A549 (cell line): ENCODE results near the gene IL6ST. TPM values are rescaled to one million over a fixed set of nuclear protein-coding genes. Genes with fewer than 3 reads are reported as not detected.

Source experiments
- ATAC-seq, 2 experiments: fragments of 200-7000 bp in 1 of 2; fragments of >200 bp in 1 of 2; cut with Nextera tagmentation in 1 of 2; cut with Tn5 transposase in 1 of 2; 3 replicates each; pipeline versions ENCODE4 v1.8.0 to v1.9.1; 2018 to 2020; ENCODE audit warnings: mild to moderate bottlenecking in 1 of 2, moderate library complexity in 1 of 2
- CTCF ChIA-PET: fragments of 300-600 bp; sonication (Branson Sonifier 250); formaldehyde crosslinking; extraction: SDS; loops from one replicate; lab custom pipeline; 2021; ENCODE audit warnings: antibody characterized with exemption, inconsistent platforms; lab: Yijun Ruan, JAX
- POLR2A ChIA-PET: fragments of 350-600 bp; formaldehyde crosslinking; extraction: SDS; loops from one replicate; lab custom pipeline; 2021; ENCODE audit warnings: antibody characterized with exemption, inconsistent platforms; lab: Yijun Ruan, JAX
- DNase-seq, 2 experiments: peaks; one replicate each; pipeline versions ENCODE4 v3.0.0 to v3.0.0-alpha.2; 2011 to 2016; ENCODE audit warnings: low read depth in 1 of 2, low spot score in 1 of 2
- FAIRE-seq: peaks from 2 replicates; lab custom pipeline; 2011; peaks lifted over from hg19 to GRCh38; lab: Jason Lieb, UNC
- H3K27ac ChIP-seq, 2 experiments: fragments of >200 bp; sonication (Bioruptor Twin); formaldehyde crosslinking; 3 replicates each; pipeline ENCODE4 v1.5.1; 2016 to 2017
- H3K4me1 ChIP-seq: fragments of >200 bp; sonication (Bioruptor Twin); formaldehyde crosslinking; 3 replicates; pipeline ENCODE4 v1.6.1; 2016
- H3K4me2 ChIP-seq: fragments of >200 bp; sonication (Bioruptor Twin); formaldehyde crosslinking; 3 replicates; pipeline ENCODE4 v1.6.1; 2016
- H3K4me3 ChIP-seq: fragments of >200 bp; sonication (Bioruptor Twin); formaldehyde crosslinking; 3 replicates; pipeline ENCODE4 v1.5.1; 2016
- H3K9me3 ChIP-seq: fragments of >200 bp; sonication (Bioruptor Twin); formaldehyde crosslinking; 3 replicates; pipeline ENCODE4 v1.6.1; 2016
- ATOH8 ChIP-seq: fragments of 250-450 bp; sonication (Bioruptor Pico); IDR thresholded peaks from 2 replicates; pipeline ENCODE4 v1.5.0; 2020; ENCODE audit warnings: low read depth, mild to moderate bottlenecking, moderate library complexity
- BCL3 ChIP-seq: fragments of >200 bp; sonication (Bioruptor Twin); formaldehyde crosslinking; IDR thresholded peaks from 3 replicates; pipeline ENCODE4 v1.6.1; 2016
- CEBPB ChIP-seq, 2 experiments: fragments of >200 bp in 1 of 2; sonication (Bioruptor Twin) in 1 of 2; formaldehyde crosslinking in 1 of 2; IDR thresholded peaks; 2 replicates each; pipeline ENCODE4 v1.6.1; 2012 to 2016
- CHD4 ChIP-seq: fragments of 200-600 bp; sonication (generic); IDR thresholded peaks from 2 replicates; pipeline ENCODE4 v1.6.1; 2016; ENCODE audit warnings: antibody characterized with exemption, mild to moderate bottlenecking, borderline replicate concordance
- CTCF ChIP-seq: fragments of >200 bp; sonication (Bioruptor Twin); formaldehyde crosslinking; IDR thresholded peaks from 3 replicates; pipeline ENCODE4 v1.5.1; 2016
- EHF ChIP-seq: fragments of 250-450 bp; sonication (Bioruptor Pico); IDR thresholded peaks from 2 replicates; pipeline ENCODE4 v1.5.0; 2020; ENCODE audit warnings: mild to moderate bottlenecking
- EP300 ChIP-seq, 2 experiments: fragments of >200 bp; sonication (Bioruptor Twin); formaldehyde crosslinking; IDR thresholded peaks; 2 replicates in 1 of 2; 3 replicates in 1 of 2; pipeline ENCODE4 v1.6.1; 2016 to 2017
- FOSB ChIP-seq: fragments of 250-450 bp; sonication (Bioruptor Pico); IDR thresholded peaks from 2 replicates; pipeline ENCODE4 v1.5.0; 2020; ENCODE audit warnings: mild to moderate bottlenecking, moderate library complexity
- FOSL2 ChIP-seq, 2 experiments: fragments of 450-650 bp in 1 of 2; fragments of >200 bp in 1 of 2; sonication (Bioruptor Twin) in 1 of 2; formaldehyde crosslinking; IDR thresholded peaks; 2 replicates each; pipeline versions ENCODE4 v1.5.0 to v1.6.1; 2016 to 2020; ENCODE audit warnings: mild to moderate bottlenecking in 1 of 2, moderate library complexity in 1 of 2
- GATA3 ChIP-seq: IDR thresholded peaks from 2 replicates; pipeline ENCODE4 v1.6.1; 2012; ENCODE audit warnings: borderline replicate concordance
- HES2 ChIP-seq: fragments of >200 bp; sonication (Bioruptor Twin); formaldehyde crosslinking; IDR thresholded peaks from 2 replicates; pipeline ENCODE4 v1.6.1; 2016
- HOXB13 ChIP-seq: fragments of 250-450 bp; sonication (Bioruptor Pico); IDR thresholded peaks from 2 replicates; pipeline ENCODE4 v1.5.0; 2020; ENCODE audit warnings: low read depth, mild to moderate bottlenecking, moderate library complexity
- HOXB5 ChIP-seq: fragments of 250-450 bp; sonication (Bioruptor Pico); IDR thresholded peaks from 2 replicates; pipeline ENCODE4 v1.5.0; 2020; ENCODE audit warnings: mild to moderate bottlenecking, moderate library complexity
- JUN ChIP-seq, 2 experiments: fragments of >200 bp; sonication (Bioruptor Twin); formaldehyde crosslinking; IDR thresholded peaks; 2 replicates in 1 of 2; 3 replicates in 1 of 2; pipeline ENCODE4 v1.6.1; 2016 to 2017
- JUNB ChIP-seq: fragments of >200 bp; sonication (Bioruptor Twin); formaldehyde crosslinking; IDR thresholded peaks from 2 replicates; pipeline ENCODE4 v1.6.1; 2016
- KDM1A ChIP-seq: fragments of 200-600 bp; sonication (generic); IDR thresholded peaks from 2 replicates; pipeline ENCODE4 v1.6.1; 2016; ENCODE audit warnings: low read depth, mild to moderate bottlenecking
- NFE2L2 ChIP-seq: fragments of 150-350 bp; conservative IDR thresholded peaks from 2 replicates; pipeline ENCODE4 v1.6.1; 2014; ENCODE audit warnings: low read length
- PBX3 ChIP-seq: IDR thresholded peaks from 2 replicates; pipeline ENCODE4 v1.6.1; 2012
- PHF8 ChIP-seq: fragments of 200-600 bp; sonication (generic); IDR thresholded peaks from 2 replicates; pipeline ENCODE4 v1.6.1; 2016; ENCODE audit warnings: low read depth, mild to moderate bottlenecking, antibody characterized with exemption, moderate library complexity, borderline replicate concordance
- POLR2A ChIP-seq: IDR thresholded peaks from 2 replicates; pipeline ENCODE4 v1.6.1; 2012; ENCODE audit warnings: mild to moderate bottlenecking, low read length
- RARB ChIP-seq: fragments of 250-450 bp; sonication (Bioruptor Pico); IDR thresholded peaks from 2 replicates; pipeline ENCODE4 v1.8.0; 2021; ENCODE audit warnings: mild to moderate bottlenecking, moderate library complexity
- RCOR1 ChIP-seq: fragments of 150-350 bp; IDR thresholded peaks from 2 replicates; pipeline ENCODE4 v1.6.1; 2014; ENCODE audit warnings: antibody characterized with exemption, low read length, low read depth
- RNF2 ChIP-seq: fragments of 200-600 bp; sonication (generic); IDR thresholded peaks from 2 replicates; pipeline ENCODE4 v1.6.1; 2016; ENCODE audit warnings: low read depth, mild to moderate bottlenecking, antibody characterized with exemption, moderate library complexity, borderline replicate concordance
- ZFP36 ChIP-seq: fragments of 450-650 bp; IDR thresholded peaks from 2 replicates; pipeline ENCODE4 v1.6.1; 2014; ENCODE audit warnings: borderline replicate concordance; ENCODE audit not compliant: partially characterized antibody
- ZNF302 ChIP-seq: fragments of 250-450 bp; sonication (Bioruptor Pico); IDR thresholded peaks from 2 replicates; pipeline ENCODE4 v1.9.0; 2021; ENCODE audit warnings: inconsistent platforms, mild to moderate bottlenecking, moderate library complexity
- ZSCAN20 ChIP-seq: fragments of 250-450 bp; sonication (Bioruptor Pico); IDR thresholded peaks from 2 replicates; pipeline ENCODE4 v1.8.0; 2022; ENCODE audit warnings: mild to moderate bottlenecking, moderate library complexity
- WGBS: methylation state at CpG from one replicate; pipeline ENCODE4 v1.1.6; 2017; ENCODE audit errors: missing lambda C conversion rate; 5-methylcytosine and 5-hydroxymethylcytosine counted together
- polyA plus RNA-seq, 4 experiments: library from polyadenylated mRNA; depleted of rRNA in 3 of 4; stranded (reverse); fragments of >200 nt; fragmentation: RNase III in 1 of 4; extraction: RNeasy Plus Mini Kit Qiagen cat#74134 plus additional on column Dnase treatment in 1 of 4; gene quantifications; 2 replicates in 3 of 4; 3 replicates in 1 of 4; pipeline ENCODE4 v1.2.3, GENCODE V29; 2011 to 2017
- TF ChIP-seq, protein P1 (sequence below): fragments of 450-650 bp; IDR thresholded peaks from 2 replicates; pipeline ENCODE4 v1.6.1; 2014; ENCODE audit warnings: antibody characterized with exemption

IL6ST gene
- polyA plus RNA-seq, 2 of the 4 experiments (the other 2 are of a cell fraction) = 46.2 to 183 TPM

GRCh38 chr5:56028708-56029107, 33.9 kb upstream of the IL6ST start (continued):
- no peak for TF ChIP-seq CHD4
- TF ChIP-seq HOXB5 (CRISPR knock-in tag) = no peak
- TF ChIP-seq JUN (IDR thresholded peaks at IDR 0.05) = no peak
- TF ChIP-seq PHF8 = no peak
- no peak for TF ChIP-seq RCOR1
- no peak for TF ChIP-seq GATA3
- TF ChIP-seq HES2 = no peak
- TF ChIP-seq EP300 (IDR thresholded peaks at IDR 0.05) = no peak

- no peak for FAIRE-seq
- CTCF ChIA-PET = interaction anchor here (0.9 to 1.6 kb wide), 3 partner anchors 14 to 170 kb away, joined by 3 to 5 read pairs (median 3); no protein-coding TSS in a partner anchor
- 91% methylated on average over 3 of the region's 3 CpGs for WGBS
- Histone ChIP-seq H3K27ac (peak overlapping the region; percentile 62 to 79; a peak in 5 of 6 replicates), H3K4me2 (peak overlapping the region; percentile 43), H3K9me3 (no peaks in the 10 kb centered on the region), H3K4me3 (no peak overlapping the region), H3K4me1 (peaks cover 39% of the 10 kb centered on the region)
- ATAC-seq = peak; percentile 65 to 66; a peak in 4 of 6 replicates
- no peak for TF ChIP-seq GATA3
- no peak for TF ChIP-seq CTCF
- TF ChIP-seq, protein P1, sequence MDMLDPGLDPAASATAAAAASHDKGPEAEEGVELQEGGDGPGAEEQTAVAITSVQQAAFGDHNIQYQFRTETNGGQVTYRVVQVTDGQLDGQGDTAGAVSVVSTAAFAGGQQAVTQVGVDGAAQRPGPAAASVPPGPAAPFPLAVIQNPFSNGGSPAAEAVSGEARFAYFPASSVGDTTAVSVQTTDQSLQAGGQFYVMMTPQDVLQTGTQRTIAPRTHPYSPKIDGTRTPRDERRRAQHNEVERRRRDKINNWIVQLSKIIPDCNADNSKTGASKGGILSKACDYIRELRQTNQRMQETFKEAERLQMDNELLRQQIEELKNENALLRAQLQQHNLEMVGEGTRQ = 0 out of 2 replicates have a peak, but pooled peaks have one; percentile 32
- TF ChIP-seq HOXB13 = no peak
- peak; percentile 50; the same call in 1 of the 2 replicates for TF ChIP-seq JUNB
- TF ChIP-seq NFE2L2 = no peak
- TF ChIP-seq CEBPB (IDR thresholded peaks at IDR 0.05) = peak; percentile 20 to 22; a peak in 1 of 4 replicates
- no peak for TF ChIP-seq RNF2
- TF ChIP-seq FOSL2 (IDR thresholded peaks at IDR 0.05) = 0 out of 2 replicates have a peak, but pooled peaks have one; percentile 37
- peak; percentile 83 for TF ChIP-seq FOSL2 (CRISPR knock-in tag; IDR thresholded peaks at IDR 0.05)
- POLR2A ChIA-PET = no interaction called here
- peak; percentile 54 to 61 for DNase-seq
Observed at GRCh38 chr5:56026863-56027300, 32.1 kb upstream of the IL6ST start.

DNA sequence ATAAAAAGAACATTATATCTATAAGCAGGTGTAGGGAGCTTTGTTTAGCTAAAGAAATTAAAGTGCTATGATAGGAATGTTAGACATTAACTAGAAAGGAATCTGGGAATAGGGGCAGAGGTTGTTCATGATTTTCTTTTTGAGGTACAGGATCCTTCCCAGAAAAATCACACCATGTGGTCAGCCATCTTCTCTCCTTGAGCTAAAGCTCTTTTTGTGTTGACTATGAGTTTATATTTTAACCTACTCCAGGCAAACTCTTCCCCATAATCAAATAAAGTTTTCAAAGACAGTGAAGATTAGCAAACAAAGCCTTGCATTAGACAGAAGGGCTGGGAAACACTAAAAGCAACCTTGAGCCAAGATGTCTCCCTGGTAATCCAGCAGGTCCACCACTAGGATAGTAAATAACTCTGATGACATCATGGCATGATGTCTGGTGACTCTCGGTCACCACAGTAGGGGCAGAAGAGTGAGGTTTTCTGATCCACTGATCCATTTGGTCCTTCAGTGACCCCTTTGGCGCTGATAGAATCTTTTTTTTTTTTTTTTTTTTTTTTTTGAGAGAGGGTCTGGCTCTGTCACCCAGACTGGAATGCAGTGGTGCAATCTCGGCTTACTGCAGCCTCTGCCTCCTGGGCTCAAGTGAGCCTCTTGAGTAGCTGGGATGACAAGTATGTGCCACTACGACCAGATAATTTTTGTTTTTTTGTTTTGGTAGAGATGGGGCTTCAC, 30.6 kb upstream of the IL6ST start:
- WGBS = 22% methylated on average over 4 of the region's 4 CpGs
- H3K9me3 ChIP-seq = no peaks in the 10 kb centered on the region
- no peak overlapping the region for H3K4me3 ChIP-seq
- peak overlapping the region; percentile 70 to 79 for H3K27ac ChIP-seq
- FAIRE-seq (no peak), ATAC-seq (peak; percentile 82 to 90), DNase-seq (peak; percentile 65 to 86)
- POLR2A ChIA-PET = no interaction called here
- H3K4me1 ChIP-seq = peaks cover 39% of the 10 kb centered on the region
- CTCF ChIA-PET = interaction anchor here (0.7 to 1.1 kb wide), 5 partner anchors 13 to 250 kb away, joined by 3 to 6 read pairs (median 4); no protein-coding TSS in a partner anchor
- peak overlapping the region; percentile 55 for H3K4me2 ChIP-seq
- 0 out of 4 replicates have a peak, but pooled peaks of 1 of the 2 experiments have one; percentile 13 for TF ChIP-seq CEBPB (IDR thresholded peaks at IDR 0.05)
- TF ChIP-seq JUN (IDR thresholded peaks at IDR 0.05) = no peak
- no peak for TF ChIP-seq HES2
- TF ChIP-seq HOXB13 = no peak
- TF ChIP-seq RCOR1 = no peak
- no peak for TF ChIP-seq ZNF302 (CRISPR knock-in tag)
- TF ChIP-seq BCL3 = no peak
- TF ChIP-seq ATOH8 (CRISPR knock-in tag) = no peak
- TF ChIP-seq ZFP36 = no peak
- TF ChIP-seq RNF2 = no peak
- no peak for TF ChIP-seq RARB (CRISPR knock-in tag)
- TF ChIP-seq FOSL2 (IDR thresholded peaks at IDR 0.05) = no peak
- peak; percentile 44; the same call in 1 of the 2 replicates for TF ChIP-seq FOSL2 (CRISPR knock-in tag; IDR thresholded peaks at IDR 0.05)
- no peak for TF ChIP-seq ZSCAN20
- TF ChIP-seq EHF (CRISPR knock-in tag) = no peak
- no peak for TF ChIP-seq KDM1A
- no peak for TF ChIP-seq PBX3
- no peak for TF ChIP-seq POLR2A
- TF ChIP-seq FOSB (CRISPR knock-in tag) = no peak
- TF ChIP-seq EP300 (IDR thresholded peaks at IDR 0.05) = peak in 1 of 2 experiments; percentile 35; a peak in 1 of 5 replicates
